Rectal smooth muscle tissue (tissue), 1 donor: ENCODE results near the gene KSR2.

Experiments used
- H3K27ac ChIP-seq: one replicate; pipeline ENCODE4 v1.7.0; 2013; ENCODE audit warnings: low read depth, low read length, inconsistent platforms
- H3K27me3 ChIP-seq: one replicate; pipeline ENCODE4 v1.7.0; 2013; ENCODE audit warnings: low read length; ENCODE audit not compliant: control insufficient read depth, insufficient read depth
- H3K36me3 ChIP-seq: one replicate; pipeline ENCODE4 v1.7.0; 2013; ENCODE audit warnings: low read length; ENCODE audit not compliant: control insufficient read depth, insufficient read depth
- H3K4me1 ChIP-seq: one replicate; pipeline ENCODE4 v1.7.0; 2013; ENCODE audit warnings: low read length; ENCODE audit not compliant: control insufficient read depth, insufficient read depth
- H3K4me3 ChIP-seq: one replicate; pipeline ENCODE4 v1.7.0; 2013; ENCODE audit warnings: low read length
- H3K9ac ChIP-seq: one replicate; pipeline ENCODE4 v1.7.0; 2013; ENCODE audit warnings: low read length

KSR2 gene

GRCh38 chr12:117404203-117404853 lies 564.5 kb downstream of the KSR2 start:
- Histone ChIP-seq H3K4me1 (peaks cover 3% of the 10 kb centered on the region), H3K27ac (no peak overlapping the region), H3K36me3 (no peaks in the 10 kb centered on the region), H3K4me3 (no peak overlapping the region), H3K9ac (no peak overlapping the region), H3K27me3 (no peaks in the 10 kb centered on the region)

GRCh38 chr12:117403586-117404139 lies 565.1 kb downstream of the KSR2 start:
- Histone ChIP-seq H3K9ac (no peak overlapping the region), H3K36me3 (no peaks in the 10 kb centered on the region), H3K4me1 (peaks cover 3% of the 10 kb centered on the region), H3K27me3 (no peaks in the 10 kb centered on the region), H3K27ac (no peak overlapping the region), H3K4me3 (no peak overlapping the region)
